Stomach (tissue), 4 donors: ENCODE results near the gene POMT2.

Source experiments
- CTCF ChIP-seq, 7 experiments: fragments of 450-650 bp in 4 of 7; fragments of 200-600 bp in 3 of 7; sonication (generic) in 3 of 7; IDR thresholded peaks; one replicate each; pipeline ENCODE4 v1.5.1; 2016 to 2019; ENCODE audit warnings: antibody characterized with exemption in 7 of 7, control low read depth in 2 of 7, mild to moderate bottlenecking in 1 of 7
- POLR2A ChIP-seq, 4 donors: fragments of 450-650 bp; IDR thresholded peaks; one replicate each; pipeline ENCODE4 v1.6.1; 2016; ENCODE audit warnings: antibody characterized with exemption in 4 of 4, control low read depth in 2 of 4, mild to moderate bottlenecking in 1 of 4, moderate library complexity in 1 of 4
- POLR2AphosphoS5 ChIP-seq, 3 donors: sonication (generic); formaldehyde crosslinking; IDR thresholded peaks; one replicate each; pipeline ENCODE4 v1.6.1; 2016; ENCODE audit warnings: antibody characterized with exemption in 3 of 3

DNA sequence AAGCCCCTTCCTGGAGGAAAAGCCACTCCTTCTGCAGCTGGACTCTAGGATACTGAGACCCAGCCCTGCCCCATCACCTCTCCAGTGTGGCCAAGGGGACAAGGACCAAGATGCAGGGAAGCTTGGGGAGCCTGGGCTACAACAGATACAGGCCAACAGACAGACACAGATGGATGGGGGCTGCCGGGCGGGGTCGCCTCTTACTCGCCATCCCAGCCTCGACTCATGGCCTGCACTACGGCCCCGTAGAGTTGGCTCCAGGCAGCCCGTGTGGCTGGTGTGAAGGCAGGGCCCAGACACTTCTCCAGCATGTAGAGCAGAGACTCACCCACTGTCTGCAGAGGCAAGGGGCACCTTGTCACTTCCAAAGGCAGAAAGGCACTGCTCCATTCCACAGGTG is 54.3 kb downstream of the POMT2 start:
- no peak for TF ChIP-seq CTCF (IDR thresholded peaks at IDR 0.05)
- no peak for TF ChIP-seq POLR2A (IDR thresholded peaks at IDR 0.05)
- no peak for TF ChIP-seq POLR2AphosphoS5 (IDR thresholded peaks at IDR 0.05)
